ENCODE measurements around the gene SF3A1. TPM values are rescaled to one million over a fixed set of nuclear protein-coding genes. Genes with fewer than 3 reads are reported as not detected.

The SF3A1 gene
- total RNA-seq, 1 experiment from 2014 or later: 64.7 TPM

DNA sequence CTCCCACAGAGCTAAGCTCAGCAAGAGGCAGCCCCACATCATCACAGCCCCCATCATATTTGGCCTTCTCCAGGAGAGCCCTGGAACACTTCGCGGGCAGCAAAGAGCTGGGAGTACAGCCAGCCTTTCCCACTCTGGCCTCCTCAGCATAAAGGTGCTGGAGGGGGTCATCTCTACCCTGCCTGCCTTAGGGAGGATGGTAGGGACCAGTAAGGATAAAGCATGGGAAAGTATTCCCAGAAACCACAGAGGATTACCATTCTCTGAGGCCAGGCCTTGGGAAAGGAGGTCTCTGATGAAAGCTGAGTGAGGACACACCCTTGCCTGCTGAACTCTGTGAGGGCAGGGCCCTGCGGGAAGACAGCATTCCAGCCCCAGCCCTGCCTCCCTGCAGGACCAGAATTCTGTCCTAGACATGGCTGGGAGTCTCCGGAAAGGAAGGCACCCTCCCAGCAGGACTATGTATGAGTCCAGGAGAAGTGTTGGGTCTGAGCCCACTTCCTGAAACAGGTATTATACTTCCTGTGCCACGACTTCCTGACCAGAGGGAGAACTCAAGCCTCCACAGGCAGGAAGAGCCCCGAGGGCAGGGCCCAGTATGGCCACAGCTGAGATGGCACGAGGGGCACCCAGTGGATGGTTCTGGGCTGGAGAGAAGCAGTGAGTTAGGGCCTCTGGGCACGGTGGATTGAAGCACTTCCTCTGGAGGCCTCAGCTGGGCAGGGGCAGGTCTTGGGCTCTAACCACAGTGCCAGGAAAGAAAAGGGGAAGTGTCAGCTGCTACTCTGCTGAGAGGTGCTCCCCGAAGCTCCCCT is 54.5 kb downstream of the SF3A1 start:
- no peaks in the 10 kb centered on the region for H3K36me3 ChIP-seq
- peak overlapping the region; percentile 60 for H3K27ac ChIP-seq
- H3K27me3 ChIP-seq: no peaks in the 10 kb centered on the region
- no peak overlapping the region for H3K4me3 ChIP-seq
- DNase-seq: peak; percentile 59 to 70
- H3K9me3 ChIP-seq (replicated peaks): no peaks in the 10 kb centered on the region
- peaks cover 20% of the 10 kb centered on the region for H3K4me1 ChIP-seq

- no peaks in the 10 kb centered on the region for H3K27me3 ChIP-seq
- H3K36me3 ChIP-seq: no peaks in the 10 kb centered on the region
- no peaks in the 10 kb centered on the region for H3K9me3 ChIP-seq (replicated peaks)
- H3K4me3 ChIP-seq: no peak overlapping the region
- DNase-seq: no peak
- H3K4me1 ChIP-seq: peaks cover 20% of the 10 kb centered on the region
- H3K27ac ChIP-seq: peak overlapping the region; percentile 50; the same call in 1 of the 2 replicates
These were observed 57.4 kb downstream of the SF3A1 start for GRCh38 chr22:30299322-30299721.

- Histone ChIP-seq H3K4me3 (no peak overlapping the region), H3K4me1 (peaks cover 20% of the 10 kb centered on the region), H3K36me3 (no peaks in the 10 kb centered on the region), H3K9me3 (replicated peaks) (no peaks in the 10 kb centered on the region), H3K27ac (no peak overlapping the region), H3K27me3 (no peaks in the 10 kb centered on the region)
- no peak for DNase-seq
These were observed 58.5 kb downstream of the SF3A1 start for GRCh38 chr22:30297991-30298701.

- H3K4me3 ChIP-seq: no peak overlapping the region
These were observed 59.3 kb downstream of the SF3A1 start for GRCh38 chr22:30297276-30297990.

DNA sequence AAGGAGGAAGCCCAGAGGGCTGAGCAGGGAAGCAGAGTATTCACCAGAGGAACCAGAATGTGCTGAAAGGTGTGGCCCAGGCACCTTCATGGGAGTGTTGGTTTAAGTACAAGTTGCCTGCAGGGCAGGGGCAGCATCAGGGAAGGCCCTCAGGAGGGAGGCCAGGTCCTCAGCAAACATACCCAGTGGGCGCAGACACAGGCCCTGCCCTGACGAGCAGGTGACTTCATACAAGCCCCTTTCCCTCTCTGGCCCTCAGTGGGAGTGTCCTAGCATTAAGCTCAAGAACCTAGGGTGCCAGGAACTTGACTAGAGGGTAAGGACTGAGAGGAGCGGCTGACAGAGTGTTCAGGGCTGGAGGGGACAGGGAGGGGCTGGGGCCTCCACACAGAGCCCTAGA is 59.9 kb downstream of the SF3A1 start:
- H3K9me3 ChIP-seq (replicated peaks): no peaks in the 10 kb centered on the region
- no peaks in the 10 kb centered on the region for H3K27me3 ChIP-seq
- no peak for DNase-seq
- H3K27ac ChIP-seq: no peak overlapping the region
- H3K4me3 ChIP-seq: no peak overlapping the region
- H3K4me1 ChIP-seq: peaks cover 7% of the 10 kb centered on the region
- H3K36me3 ChIP-seq: no peaks in the 10 kb centered on the region

More at GRCh38 chr22:30297276-30297990, 59.3 kb downstream of the SF3A1 start:
- no peaks in the 10 kb centered on the region for H3K36me3 ChIP-seq
- H3K9me3 ChIP-seq (replicated peaks): no peaks in the 10 kb centered on the region
- H3K4me1 ChIP-seq: peaks cover 13% of the 10 kb centered on the region
- H3K27ac ChIP-seq: no peak overlapping the region
- DNase-seq: no peak
- no peaks in the 10 kb centered on the region for H3K27me3 ChIP-seq

GRCh38 chr22:30296324-30296723 is 60.4 kb downstream of the SF3A1 start:
- no peak for DNase-seq
- Histone ChIP-seq H3K4me1 (peaks cover 4% of the 10 kb centered on the region), H3K36me3 (no peaks in the 10 kb centered on the region), H3K27ac (no peak overlapping the region), H3K4me3 (no peak overlapping the region), H3K27me3 (no peaks in the 10 kb centered on the region), H3K9me3 (replicated peaks) (no peaks in the 10 kb centered on the region)

GRCh38 chr22:30295576-30295975 is 61.1 kb downstream of the SF3A1 start:
- Histone ChIP-seq H3K27me3 (no peaks in the 10 kb centered on the region), H3K27ac (no peak overlapping the region), H3K36me3 (no peaks in the 10 kb centered on the region), H3K4me3 (no peak overlapping the region), H3K4me1 (peaks cover 9% of the 10 kb centered on the region), H3K9me3 (replicated peaks) (no peaks in the 10 kb centered on the region)
- DNase-seq: no peak

- no peak overlapping the region for H3K4me3 ChIP-seq
- no peak overlapping the region for H3K27ac ChIP-seq
- H3K27me3 ChIP-seq: no peaks in the 10 kb centered on the region
- no peaks in the 10 kb centered on the region for H3K36me3 ChIP-seq
- DNase-seq: no peak
- H3K9me3 ChIP-seq (replicated peaks): no peaks in the 10 kb centered on the region
- peaks cover 16% of the 10 kb centered on the region for H3K4me1 ChIP-seq
These were observed 61.9 kb downstream of the SF3A1 start for GRCh38 chr22:30294830-30295229.

- DNase-seq: no peak
- Histone ChIP-seq H3K4me1 (peaks cover 17% of the 10 kb centered on the region), H3K9me3 (replicated peaks) (no peaks in the 10 kb centered on the region), H3K27me3 (no peaks in the 10 kb centered on the region), H3K27ac (no peak overlapping the region), H3K36me3 (no peaks in the 10 kb centered on the region), H3K4me3 (no peak overlapping the region)
These were observed 62.6 kb downstream of the SF3A1 start for GRCh38 chr22:30294066-30294465.

GRCh38 chr22:30293026-30293425 is 63.7 kb downstream of the SF3A1 start:
- no peak overlapping the region for H3K27ac ChIP-seq
- H3K4me3 ChIP-seq: no peak overlapping the region
- H3K36me3 ChIP-seq: no peaks in the 10 kb centered on the region
- H3K9me3 ChIP-seq (replicated peaks): no peaks in the 10 kb centered on the region
- peaks cover 23% of the 10 kb centered on the region for H3K4me1 ChIP-seq
- no peaks in the 10 kb centered on the region for H3K27me3 ChIP-seq
- DNase-seq: no peak

DNA sequence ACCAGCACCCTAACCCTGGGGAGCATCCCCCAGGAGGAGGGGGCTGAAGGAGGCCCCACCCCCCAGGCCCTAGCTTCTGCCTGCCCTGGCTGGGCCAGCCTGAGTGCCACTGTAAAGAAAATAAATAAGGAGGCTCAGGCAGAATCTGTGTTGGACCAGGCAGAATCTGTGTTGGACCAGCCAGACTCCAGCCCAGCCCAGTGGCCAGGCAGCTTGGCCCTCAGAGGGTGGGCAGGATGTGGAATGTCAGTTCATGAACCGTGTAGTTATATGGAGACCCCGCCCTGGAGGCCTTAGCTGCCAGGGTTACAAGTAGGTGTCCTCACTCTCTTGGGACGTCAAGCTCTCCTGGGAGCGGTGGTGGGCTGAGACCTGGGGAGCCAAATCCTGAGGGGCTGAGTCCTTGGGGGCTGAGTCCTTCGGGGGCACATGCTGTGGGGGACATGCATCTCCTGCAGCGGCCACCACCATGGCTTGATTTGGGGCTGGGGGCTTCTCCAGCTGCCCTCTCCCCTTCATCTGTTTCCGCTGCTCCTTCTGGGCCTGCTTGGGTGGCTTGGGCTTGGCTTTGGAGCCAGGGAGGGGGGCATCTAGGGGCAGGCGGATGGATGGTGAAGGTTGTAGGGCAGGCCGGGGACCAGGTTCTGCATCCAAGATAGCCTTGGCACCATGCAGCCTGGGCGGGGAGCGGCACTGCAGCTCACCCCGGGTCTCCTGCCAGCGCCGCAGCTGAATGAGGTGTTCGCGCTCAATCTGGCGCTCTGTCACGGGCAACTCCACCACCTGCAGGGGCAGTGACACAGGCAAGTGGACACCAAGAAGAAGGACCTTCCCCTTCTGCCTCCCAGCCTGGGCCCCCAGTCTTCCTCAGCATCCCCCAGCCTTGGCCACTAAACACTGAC is 64.4 kb downstream of the SF3A1 start:
- Histone ChIP-seq H3K4me1 (peaks cover 23% of the 10 kb centered on the region), H3K36me3 (no peaks in the 10 kb centered on the region), H3K27ac (no peak overlapping the region), H3K27me3 (no peaks in the 10 kb centered on the region), H3K9me3 (replicated peaks) (no peaks in the 10 kb centered on the region), H3K4me3 (no peak overlapping the region)
- DNase-seq: no peak

DNA sequence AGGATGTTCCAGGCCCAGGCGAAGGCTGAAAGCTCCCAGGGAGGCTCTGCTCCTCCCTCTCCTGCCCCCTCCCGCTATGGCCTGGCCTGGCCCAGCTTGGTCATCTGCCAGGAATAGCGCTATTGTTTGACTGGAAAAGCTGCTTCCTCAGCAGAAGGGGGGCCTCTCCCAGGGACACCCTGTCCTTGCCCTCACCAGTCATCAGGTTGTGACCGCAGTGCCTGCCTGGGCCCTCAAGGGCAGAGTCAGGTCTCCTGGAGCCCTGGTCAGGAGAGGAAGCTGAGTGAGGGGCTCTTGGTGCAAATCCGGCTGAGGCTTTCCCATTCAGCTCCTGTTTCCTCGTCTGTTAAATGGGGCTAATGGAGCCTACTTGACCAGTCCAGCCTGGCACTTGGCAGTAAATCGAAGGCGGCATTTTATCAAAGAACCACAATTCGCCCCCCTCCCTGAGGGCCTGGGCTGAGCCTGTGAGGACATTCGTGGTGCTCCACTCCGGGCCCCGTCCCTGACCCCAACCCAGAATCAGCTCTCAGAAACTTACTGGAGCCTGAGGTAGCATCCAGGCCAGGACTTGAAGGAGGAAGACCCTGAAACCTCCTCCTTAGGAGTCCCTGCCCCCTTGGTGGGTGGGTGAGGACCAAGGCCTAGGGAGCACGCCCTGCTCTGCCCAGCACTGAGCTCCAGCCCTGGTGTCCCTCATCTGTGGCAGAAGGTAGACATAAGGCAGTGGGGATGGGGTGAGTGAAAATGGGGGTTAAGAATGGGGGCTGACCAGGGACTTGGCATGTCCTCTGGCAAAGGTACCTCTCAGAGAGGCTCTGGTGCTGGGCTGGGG is 65.4 kb downstream of the SF3A1 start:
- no peaks in the 10 kb centered on the region for H3K36me3 ChIP-seq
- H3K27me3 ChIP-seq: no peaks in the 10 kb centered on the region
- no peaks in the 10 kb centered on the region for H3K9me3 ChIP-seq (replicated peaks)
- peak overlapping the region; percentile 49 for H3K27ac ChIP-seq
- peaks cover 23% of the 10 kb centered on the region for H3K4me1 ChIP-seq
- DNase-seq: peak in 1 of 2 experiments; percentile 55
- H3K4me3 ChIP-seq: no peak overlapping the region

- no peaks in the 10 kb centered on the region for H3K27me3 ChIP-seq
- DNase-seq: peak; percentile 76 to 81
- H3K36me3 ChIP-seq: no peaks in the 10 kb centered on the region
- peaks cover 23% of the 10 kb centered on the region for H3K4me1 ChIP-seq
- no peaks in the 10 kb centered on the region for H3K9me3 ChIP-seq (replicated peaks)
- H3K4me3 ChIP-seq: no peak overlapping the region
- peak overlapping the region; percentile 49 for H3K27ac ChIP-seq
These were observed 66.2 kb downstream of the SF3A1 start for GRCh38 chr22:30290342-30291057.

Data from SJCRH30 (cell line).